Gastroesophageal sphincter (tissue), 4 donors: ENCODE results near the gene NAV2. TPM values are rescaled to one million over a fixed set of nuclear protein-coding genes. Genes with fewer than 3 reads are reported as not detected.
A peak's percentile ranks its signal among the peaks of the same experiment; 100 is the strongest.

Source experiments
- ATAC-seq: fragments of 150-250 bp; one replicate; pipeline ENCODE4 v1.9.1; 2016; ENCODE audit warnings: mild to moderate bottlenecking, moderate library complexity
- H3K27ac ChIP-seq, 4 donors: fragments of 200-600 bp; sonication (generic) in 3 of 4; 1 replicate in 3 of 4; 2 replicates in 1 of 4; pipeline ENCODE4 v1.5.1; 2016 to 2019
- H3K27me3 ChIP-seq: fragments of 200-600 bp; sonication (generic); one replicate; pipeline ENCODE4 v1.5.1; 2019
- H3K36me3 ChIP-seq, 2 donors: fragments of 200-600 bp; sonication (generic); one replicate each; pipeline ENCODE4 v1.5.1; 2019; ENCODE audit warnings: control low read depth in 1 of 2
- H3K4me1 ChIP-seq, 3 donors: fragments of 200-600 bp; sonication (generic); 1 replicate in 2 of 3; 2 replicates in 1 of 3; pipeline ENCODE4 v1.5.1; 2016 to 2019; ENCODE audit warnings: control low read depth in 2 of 3
- H3K4me3 ChIP-seq, 2 donors: fragments of 200-600 bp; sonication (generic); one replicate each; pipeline ENCODE4 v1.5.1; 2019; ENCODE audit warnings: mild to moderate bottlenecking in 1 of 2, moderate library complexity in 1 of 2
- H3K9me3 ChIP-seq, 3 donors: fragments of 200-600 bp; sonication (generic); one replicate each; pipeline ENCODE4 v1.5.1; 2017 to 2019; ENCODE audit warnings: control low read depth in 2 of 3
- CTCF ChIP-seq, 4 experiments: fragments of 200-600 bp in 2 of 4; fragments of 450-650 bp in 2 of 4; sonication (generic) in 1 of 4; IDR thresholded peaks; one replicate each; pipeline ENCODE4 v1.5.1; 2017 to 2019; ENCODE audit warnings: antibody characterized with exemption in 4 of 4, mild to moderate bottlenecking in 2 of 4, moderate library complexity in 2 of 4
- EP300 ChIP-seq: sonication (generic); formaldehyde crosslinking; IDR thresholded peaks from one replicate; pipeline ENCODE4 v1.6.1; 2017; ENCODE audit warnings: antibody characterized with exemption, mild to moderate bottlenecking
- POLR2A ChIP-seq, 2 donors: fragments of 450-650 bp; IDR thresholded peaks; one replicate each; pipeline ENCODE4 v1.6.1; 2017; ENCODE audit warnings: antibody characterized with exemption in 2 of 2, mild to moderate bottlenecking in 2 of 2, moderate library complexity in 1 of 2
- POLR2AphosphoS5 ChIP-seq: sonication (generic); formaldehyde crosslinking; IDR thresholded peaks from one replicate; pipeline ENCODE4 v1.6.1; 2017; ENCODE audit warnings: antibody characterized with exemption
- WGBS, 2 donors: methylation state at CpG; one replicate each; pipeline ENCODE4 v1.1.5; 2018; ENCODE audit warnings: low coverage in 1 of 2; 5-methylcytosine and 5-hydroxymethylcytosine counted together
- total RNA-seq, 4 donors: library from RNA; depleted of rRNA; stranded (reverse); fragments of >200 nt; gene quantifications; one replicate each; pipeline ENCODE4 v1.1.0, GENCODE V29; 2016

NAV2 gene
- total RNA-seq, 4 donors from 2014 or later: 19.5 to 57.1 (median 43.4) TPM

DNA sequence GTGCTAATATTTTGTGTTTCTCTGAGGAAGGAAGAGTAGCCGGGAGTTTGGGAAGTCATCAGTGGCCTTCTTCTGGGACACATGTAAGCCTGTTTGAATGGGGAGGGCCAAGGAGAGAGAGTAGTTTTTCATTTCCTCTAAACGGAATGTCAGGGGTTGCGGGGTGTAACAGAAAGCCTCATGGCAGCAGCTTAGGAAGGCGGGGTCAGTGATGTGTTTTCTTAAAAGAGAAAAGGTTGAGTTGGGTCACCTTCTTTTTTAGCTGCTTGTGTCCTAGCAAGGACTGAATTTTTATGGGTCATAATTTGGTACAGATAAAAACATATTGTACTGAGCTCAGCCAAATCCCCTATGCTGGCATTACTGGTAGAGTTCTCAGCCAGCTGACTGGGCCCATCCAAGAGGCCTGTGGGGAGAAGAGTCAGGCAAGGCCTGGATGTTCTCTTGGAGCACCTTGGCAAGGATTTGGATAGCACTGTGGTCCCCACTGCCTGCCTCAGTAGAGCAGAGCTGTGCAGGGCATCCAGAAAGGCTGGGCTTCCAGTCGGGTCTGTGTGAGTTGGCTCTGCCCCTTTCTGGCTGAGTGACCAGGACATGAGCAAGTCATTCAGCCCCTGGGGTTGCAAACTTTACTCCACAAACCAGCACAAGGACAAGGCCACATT is 29.4 kb upstream of the NAV2 start:
- Histone ChIP-seq H3K36me3 (no peaks in the 10 kb centered on the region), H3K9me3 (no peaks in the 10 kb centered on the region), H3K4me3 (no peak overlapping the region), H3K27me3 (no peaks in the 10 kb centered on the region), H3K27ac (peak overlapping the region; percentile 70 to 87 (median 80)), H3K4me1 (peaks cover 20 to 62% (median 20%) of the 10 kb centered on the region in 3 donors)
- 23 to 49% methylated on average over 2 to 4 of the region's 5 CpGs for WGBS, 2 donors
- no peak for TF ChIP-seq CTCF (IDR thresholded peaks at IDR 0.05)
- TF ChIP-seq POLR2AphosphoS5: peak; percentile 89
- ATAC-seq: peak; percentile 56

DNA sequence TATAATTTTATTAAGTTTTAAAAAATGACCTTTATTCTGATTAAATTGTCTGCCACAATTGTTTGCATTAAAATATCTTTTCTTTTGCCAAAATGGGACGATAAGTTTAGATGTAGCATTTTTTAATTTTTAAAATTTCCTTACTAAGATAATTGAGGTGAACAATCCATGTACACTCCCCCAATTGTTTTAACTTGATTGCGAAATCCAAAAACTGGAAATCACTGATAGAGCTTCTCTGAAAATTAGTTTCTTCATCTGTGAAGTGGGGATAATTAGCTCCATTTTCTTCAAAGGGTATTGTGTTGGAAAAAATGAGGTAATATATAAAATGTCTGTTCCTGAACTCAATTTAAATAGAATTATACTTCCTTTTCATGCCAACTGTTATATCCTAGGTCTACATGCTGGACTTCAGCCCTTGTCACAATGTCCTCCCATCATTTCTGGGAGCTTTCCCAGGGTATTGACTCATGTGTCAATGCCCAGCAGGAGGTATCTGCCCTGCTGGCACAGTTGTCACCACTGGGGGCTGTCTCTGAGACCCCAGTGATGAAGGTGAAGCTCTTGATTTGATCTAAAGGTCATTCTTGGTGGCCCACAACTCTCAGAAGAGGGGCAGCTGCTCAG is 28.7 kb upstream of the NAV2 start:
- H3K27ac ChIP-seq: peak overlapping the region; percentile 70 to 87 (median 80)
- no peaks in the 10 kb centered on the region for H3K27me3 ChIP-seq
- H3K4me1 ChIP-seq: peaks cover 20 to 59% (median 20%) of the 10 kb centered on the region in 3 donors
- ATAC-seq: no peak
- H3K36me3 ChIP-seq: no peaks in the 10 kb centered on the region
- TF ChIP-seq POLR2A (IDR thresholded peaks at IDR 0.05) (no peak), EP300 (no peak), POLR2AphosphoS5 (no peak), CTCF (IDR thresholded peaks at IDR 0.05) (no peak)
- no peak overlapping the region for H3K4me3 ChIP-seq
- 73 to 91% methylated on average over 1 to 2 of the region's 2 CpGs for WGBS, 2 donors
- H3K9me3 ChIP-seq: no peaks in the 10 kb centered on the region

DNA sequence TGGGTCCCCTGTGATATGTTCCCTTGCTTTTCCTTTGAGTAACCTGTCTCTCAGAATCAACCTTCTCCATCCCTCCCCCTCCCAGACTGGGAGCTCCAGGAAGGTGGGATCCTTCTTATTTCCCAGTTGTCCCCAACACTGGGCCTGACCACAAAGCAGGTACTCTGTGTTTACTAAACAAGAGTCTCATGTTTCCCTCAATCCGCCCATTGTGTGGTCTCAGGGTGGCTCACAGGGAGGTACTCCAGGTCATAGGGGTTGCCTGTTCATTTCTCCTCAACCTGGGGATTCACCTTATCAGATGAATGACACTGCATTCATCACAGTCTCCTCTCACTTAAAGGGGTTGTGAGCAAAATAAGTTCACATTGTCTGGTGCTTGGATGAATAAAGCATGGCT is 26.4 kb upstream of the NAV2 start:
- Histone ChIP-seq H3K9me3 (no peaks in the 10 kb centered on the region), H3K36me3 (no peaks in the 10 kb centered on the region), H3K27me3 (no peaks in the 10 kb centered on the region), H3K4me3 (no peak overlapping the region), H3K4me1 (peaks cover 9 to 49% (median 9%) of the 10 kb centered on the region in 3 donors), H3K27ac (no peak overlapping the region)
- no peak for ATAC-seq
- TF ChIP-seq POLR2A (IDR thresholded peaks at IDR 0.05) (no peak), CTCF (IDR thresholded peaks at IDR 0.05) (no peak), POLR2AphosphoS5 (no peak), EP300 (no peak)
- 100% methylated on average over 1 of the region's 1 CpG; no CpG with 5 or more reads in 1 of the 2 donors for WGBS, 2 donors

- no peaks in the 10 kb centered on the region for H3K36me3 ChIP-seq
- no peaks in the 10 kb centered on the region for H3K9me3 ChIP-seq
- ATAC-seq: no peak
- peaks cover 9 to 41% (median 9%) of the 10 kb centered on the region in 3 donors for H3K4me1 ChIP-seq
- H3K27me3 ChIP-seq: no peaks in the 10 kb centered on the region
- no peak overlapping the region for H3K27ac ChIP-seq
- no peak overlapping the region for H3K4me3 ChIP-seq
- 67 to 100% methylated on average over 1 of the region's 1 CpG for WGBS, 2 donors
- no peak for TF ChIP-seq CTCF (IDR thresholded peaks at IDR 0.05)
- no peak for TF ChIP-seq POLR2AphosphoS5
- no peak for TF ChIP-seq EP300
- no peak for TF ChIP-seq POLR2A (IDR thresholded peaks at IDR 0.05)
Observed at GRCh38 chr11:19687392-19687791, 25.2 kb upstream of the NAV2 start.
